Measurements from ENCODE around the gene PROM1.

PROM1 gene

DNA sequence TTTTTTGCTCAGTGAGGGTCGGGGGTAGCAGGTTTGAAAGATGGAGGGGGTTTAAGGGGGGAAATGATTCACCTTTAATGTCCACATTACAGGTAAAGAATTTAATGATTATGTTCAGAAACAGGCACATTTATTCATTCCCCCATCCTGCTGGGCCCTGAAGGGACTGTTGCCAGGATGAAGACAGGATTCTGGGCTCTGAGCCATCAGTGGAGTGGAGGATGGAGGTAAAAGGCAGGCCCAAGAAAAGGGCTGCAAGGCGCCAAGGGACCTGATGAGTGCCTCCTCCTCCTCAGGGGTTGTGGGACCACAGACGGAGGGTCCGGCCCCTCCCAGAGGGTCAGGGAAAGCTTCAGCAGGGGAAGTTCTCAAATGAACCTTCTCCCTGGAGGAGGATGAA, 40.4 kb upstream of the PROM1 start:
- no peak for DNase-seq (ENCODE audit: low read depth)
- TF ChIP-seq CTCF (conservative IDR thresholded peaks at IDR 0.05; ENCODE audit: control insufficient read depth, insufficient read depth, low read depth, low read length): no peak

GRCh38 chr4:16123356-16124084, 39.7 kb upstream of the PROM1 start:
- no peak overlapping the region for H3K4me3 ChIP-seq (ENCODE audit: control insufficient read depth, low read depth, low read length)
- no peak for DNase-seq (ENCODE audit: low read depth)
- no peak for TF ChIP-seq CTCF (conservative IDR thresholded peaks at IDR 0.05; ENCODE audit: control insufficient read depth, insufficient read depth, low read depth, low read length)

More for the DNA sequence above, 40.4 kb upstream of the PROM1 start:
- H3K4me3 ChIP-seq (ENCODE audit: control insufficient read depth, low read depth, low read length): no peak overlapping the region

DNA sequence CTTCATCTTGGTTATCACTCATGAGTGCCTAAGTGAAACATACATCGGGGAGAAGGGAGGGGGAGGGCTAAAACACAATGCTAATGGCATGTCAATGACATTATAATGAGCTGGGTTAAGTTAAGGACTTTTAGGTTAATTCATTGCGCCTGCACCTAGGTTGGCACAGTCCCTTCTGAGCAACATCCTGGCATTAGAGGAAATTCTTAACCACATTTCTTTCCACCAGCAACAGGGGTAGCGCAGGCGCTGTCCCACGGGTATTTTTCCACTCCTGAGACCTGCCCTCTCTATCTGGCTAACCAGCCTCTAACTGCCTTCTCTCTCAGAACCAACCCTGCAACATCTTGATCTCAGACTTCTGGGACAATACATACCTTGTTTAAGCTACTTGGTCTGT, 39.0 kb upstream of the PROM1 start:
- TF ChIP-seq CTCF (conservative IDR thresholded peaks at IDR 0.05; ENCODE audit: control insufficient read depth, insufficient read depth, low read depth, low read length): no peak
- DNase-seq (ENCODE audit: low read depth): no peak
- no peak overlapping the region for H3K4me3 ChIP-seq (ENCODE audit: control insufficient read depth, low read depth, low read length)

DNA sequence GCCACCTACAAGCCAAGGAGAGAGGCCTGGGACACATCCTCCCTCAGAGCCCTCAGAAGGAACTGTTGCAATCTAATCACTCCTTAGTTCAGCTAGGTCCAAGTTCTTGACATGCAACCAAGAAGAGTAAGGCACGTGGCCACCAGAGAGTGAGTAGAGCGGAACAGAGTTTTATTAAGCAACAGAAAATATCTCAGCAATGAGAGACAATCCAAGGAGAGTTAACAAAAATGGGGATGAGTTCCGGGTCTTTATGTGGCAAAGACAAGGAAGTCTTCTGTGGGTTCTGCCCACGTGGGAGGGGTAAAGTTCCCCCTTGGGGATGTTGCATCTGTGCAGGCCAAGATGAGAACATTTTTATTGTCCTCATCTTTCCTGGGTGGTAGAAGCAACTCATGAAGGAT, 38.5 kb upstream of the PROM1 start:
- no peak overlapping the region for H3K4me3 ChIP-seq (ENCODE audit: control insufficient read depth, low read depth, low read length)
- no peak for TF ChIP-seq CTCF (conservative IDR thresholded peaks at IDR 0.05; ENCODE audit: control insufficient read depth, insufficient read depth, low read depth, low read length)
- DNase-seq (ENCODE audit: low read depth): no peak

DNA sequence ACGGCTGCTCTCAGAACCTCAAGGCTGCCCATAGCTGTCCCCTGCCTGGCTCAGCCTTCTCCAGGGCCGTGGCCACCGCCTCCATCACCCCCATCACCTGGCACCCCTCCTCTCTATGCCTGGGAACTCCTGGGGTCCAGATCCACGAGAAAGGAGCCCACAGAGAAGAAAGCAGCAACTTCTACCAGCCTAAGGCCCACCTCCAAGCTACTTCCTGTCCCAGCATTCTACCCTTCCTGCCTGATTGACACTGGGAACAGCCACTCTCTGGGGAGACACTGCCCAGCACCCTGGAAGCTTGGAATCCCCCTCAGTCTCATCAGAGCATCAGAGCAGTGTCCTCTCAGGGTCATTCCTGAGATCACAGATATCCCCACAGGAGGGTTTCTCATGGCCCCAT, 36.9 kb upstream of the PROM1 start:
- H3K4me3 ChIP-seq (ENCODE audit: control insufficient read depth, low read depth, low read length): no peak overlapping the region
- TF ChIP-seq CTCF (conservative IDR thresholded peaks at IDR 0.05; ENCODE audit: control insufficient read depth, insufficient read depth, low read depth, low read length): no peak
- peak; percentile 2 for DNase-seq (ENCODE audit: low read depth)

DNA sequence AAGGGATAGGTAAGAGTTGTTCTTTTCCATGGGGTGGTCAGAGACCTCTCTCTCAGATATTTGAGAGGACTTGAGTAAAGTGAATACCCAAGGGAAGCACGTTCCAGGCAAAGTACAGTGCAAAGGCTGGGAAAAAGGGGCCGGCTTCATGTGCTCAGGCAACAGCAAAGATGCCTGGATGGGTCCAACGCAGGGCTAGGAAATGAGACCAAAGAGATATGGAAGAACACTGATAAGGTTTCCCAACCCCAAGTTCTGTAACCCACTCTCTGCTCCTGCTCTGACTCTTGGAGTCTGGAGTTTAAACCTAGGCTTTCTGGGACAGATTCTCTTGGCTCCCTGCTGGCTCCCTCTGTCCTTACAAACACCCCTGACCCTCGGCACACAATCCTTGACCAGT, 36.2 kb upstream of the PROM1 start:
- no peak for DNase-seq (ENCODE audit: low read depth)
- TF ChIP-seq CTCF (conservative IDR thresholded peaks at IDR 0.05; ENCODE audit: control insufficient read depth, insufficient read depth, low read depth, low read length): no peak
- no peak overlapping the region for H3K4me3 ChIP-seq (ENCODE audit: control insufficient read depth, low read depth, low read length)

DNA sequence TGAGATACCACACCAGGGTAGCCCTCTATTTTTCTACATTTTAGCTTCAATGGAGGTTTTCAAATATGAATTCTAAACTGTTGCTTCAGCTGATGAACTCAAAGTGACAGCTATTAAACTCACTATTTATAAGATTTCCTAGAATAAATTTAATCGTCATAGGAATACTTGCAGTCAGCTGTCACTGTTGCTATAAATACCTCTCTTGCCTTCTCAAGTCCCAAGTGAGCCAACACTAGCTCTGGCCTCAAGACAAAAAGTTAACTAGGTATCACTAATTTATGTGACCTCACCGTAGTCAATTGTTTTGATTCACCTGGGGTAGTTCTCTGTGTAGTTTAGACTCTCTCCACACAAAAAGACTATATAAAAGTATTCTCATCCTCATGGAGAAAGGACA, 34.3 kb upstream of the PROM1 start:
- no peak overlapping the region for H3K4me3 ChIP-seq (ENCODE audit: control insufficient read depth, low read depth, low read length)
- no peak for TF ChIP-seq CTCF (conservative IDR thresholded peaks at IDR 0.05; ENCODE audit: control insufficient read depth, insufficient read depth, low read depth, low read length)
- no peak for DNase-seq (ENCODE audit: low read depth)

All from fibroblast of mammary gland (primary cell).